Measurements from ENCODE around the gene HOXA1. TPM values are rescaled to one million over a fixed set of nuclear protein-coding genes. Genes with fewer than 3 reads are reported as not detected.

The HOXA1 gene
- total RNA-seq, 1 experiment from 2014 or later = 8.8 TPM

DNA sequence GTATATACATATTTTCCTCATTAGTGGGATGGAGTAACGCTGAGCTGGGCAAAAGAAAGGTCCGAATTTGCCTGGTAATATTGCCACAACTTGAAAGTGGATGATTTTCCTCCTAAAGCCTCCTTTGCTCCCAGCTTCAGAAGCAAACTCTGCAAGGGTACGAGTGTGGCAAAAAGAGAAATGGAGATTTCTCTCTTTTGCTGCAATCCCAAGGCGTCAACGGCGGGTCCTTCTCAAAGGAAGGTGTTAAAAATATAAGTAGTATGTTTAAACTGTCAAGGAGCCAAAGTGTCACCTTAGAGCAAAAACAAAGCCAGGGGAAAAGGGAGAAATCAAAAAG lies 19.1 kb upstream of the HOXA1 start:
- BruUV-seq (replicated peaks) = no TSS peak
- CTCF ChIA-PET = no interaction called here
- DNase-seq (ENCODE audit: low read depth, low spot score) (no peak), ATAC-seq (no peak)
- Histone ChIP-seq H3K4me3 (ENCODE audit: low read depth in 2 of 2, low read length in 2 of 2) (peak overlapping the region; percentile 60 to 92), H3K27me3 (ENCODE audit: control insufficient read depth, insufficient read depth, low read length) (no peaks in the 10 kb centered on the region), H3K36me3 (ENCODE audit: control insufficient read depth, insufficient read depth, low read length) (no peaks in the 10 kb centered on the region), H3K9me3 (ENCODE audit: control insufficient read depth, insufficient read depth, low read depth, low read length) (no peaks in the 10 kb centered on the region), H3K27ac (ENCODE audit: low read length) (peak overlapping the region; percentile 99), H3K4me1 (ENCODE audit: control insufficient read depth, insufficient read depth, low read length) (peaks cover 61% of the 10 kb centered on the region)
- POLR2A ChIA-PET = interaction anchor here (0.5 to 3.1 kb wide), 2 partner anchors 18 to 20 kb away, joined by 3 to 21 read pairs; partner anchors contain the start of gene HOXA1
- TF ChIP-seq TCF7L2 (IDR thresholded peaks at IDR 0.05; ENCODE audit: low read depth, low read length) = no peak
- TF ChIP-seq SIN3A (IDR thresholded peaks at IDR 0.05; ENCODE audit: borderline replicate concordance, insufficient read depth, low read depth, low read length) = no peak
- TF ChIP-seq, protein P1, sequence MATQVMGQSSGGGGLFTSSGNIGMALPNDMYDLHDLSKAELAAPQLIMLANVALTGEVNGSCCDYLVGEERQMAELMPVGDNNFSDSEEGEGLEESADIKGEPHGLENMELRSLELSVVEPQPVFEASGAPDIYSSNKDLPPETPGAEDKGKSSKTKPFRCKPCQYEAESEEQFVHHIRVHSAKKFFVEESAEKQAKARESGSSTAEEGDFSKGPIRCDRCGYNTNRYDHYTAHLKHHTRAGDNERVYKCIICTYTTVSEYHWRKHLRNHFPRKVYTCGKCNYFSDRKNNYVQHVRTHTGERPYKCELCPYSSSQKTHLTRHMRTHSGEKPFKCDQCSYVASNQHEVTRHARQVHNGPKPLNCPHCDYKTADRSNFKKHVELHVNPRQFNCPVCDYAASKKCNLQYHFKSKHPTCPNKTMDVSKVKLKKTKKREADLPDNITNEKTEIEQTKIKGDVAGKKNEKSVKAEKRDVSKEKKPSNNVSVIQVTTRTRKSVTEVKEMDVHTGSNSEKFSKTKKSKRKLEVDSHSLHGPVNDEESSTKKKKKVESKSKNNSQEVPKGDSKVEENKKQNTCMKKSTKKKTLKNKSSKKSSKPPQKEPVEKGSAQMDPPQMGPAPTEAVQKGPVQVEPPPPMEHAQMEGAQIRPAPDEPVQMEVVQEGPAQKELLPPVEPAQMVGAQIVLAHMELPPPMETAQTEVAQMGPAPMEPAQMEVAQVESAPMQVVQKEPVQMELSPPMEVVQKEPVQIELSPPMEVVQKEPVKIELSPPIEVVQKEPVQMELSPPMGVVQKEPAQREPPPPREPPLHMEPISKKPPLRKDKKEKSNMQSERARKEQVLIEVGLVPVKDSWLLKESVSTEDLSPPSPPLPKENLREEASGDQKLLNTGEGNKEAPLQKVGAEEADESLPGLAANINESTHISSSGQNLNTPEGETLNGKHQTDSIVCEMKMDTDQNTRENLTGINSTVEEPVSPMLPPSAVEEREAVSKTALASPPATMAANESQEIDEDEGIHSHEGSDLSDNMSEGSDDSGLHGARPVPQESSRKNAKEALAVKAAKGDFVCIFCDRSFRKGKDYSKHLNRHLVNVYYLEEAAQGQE (IDR thresholded peaks at IDR 0.05; ENCODE audit: insufficient read depth in 1 of 2, low read depth in 2 of 2, low read length in 1 of 2) = no peak
- TF ChIP-seq POLR2AphosphoS5 (IDR thresholded peaks at IDR 0.05; ENCODE audit: low read depth, low read length) = no peak
- TF ChIP-seq, protein P2, sequence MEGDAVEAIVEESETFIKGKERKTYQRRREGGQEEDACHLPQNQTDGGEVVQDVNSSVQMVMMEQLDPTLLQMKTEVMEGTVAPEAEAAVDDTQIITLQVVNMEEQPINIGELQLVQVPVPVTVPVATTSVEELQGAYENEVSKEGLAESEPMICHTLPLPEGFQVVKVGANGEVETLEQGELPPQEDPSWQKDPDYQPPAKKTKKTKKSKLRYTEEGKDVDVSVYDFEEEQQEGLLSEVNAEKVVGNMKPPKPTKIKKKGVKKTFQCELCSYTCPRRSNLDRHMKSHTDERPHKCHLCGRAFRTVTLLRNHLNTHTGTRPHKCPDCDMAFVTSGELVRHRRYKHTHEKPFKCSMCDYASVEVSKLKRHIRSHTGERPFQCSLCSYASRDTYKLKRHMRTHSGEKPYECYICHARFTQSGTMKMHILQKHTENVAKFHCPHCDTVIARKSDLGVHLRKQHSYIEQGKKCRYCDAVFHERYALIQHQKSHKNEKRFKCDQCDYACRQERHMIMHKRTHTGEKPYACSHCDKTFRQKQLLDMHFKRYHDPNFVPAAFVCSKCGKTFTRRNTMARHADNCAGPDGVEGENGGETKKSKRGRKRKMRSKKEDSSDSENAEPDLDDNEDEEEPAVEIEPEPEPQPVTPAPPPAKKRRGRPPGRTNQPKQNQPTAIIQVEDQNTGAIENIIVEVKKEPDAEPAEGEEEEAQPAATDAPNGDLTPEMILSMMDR (IDR thresholded peaks at IDR 0.05) = no peak
- in situ Hi-C loops (cut with HindIII; ENCODE audit: low pct_unique_long_range_greater_than_20kb, low sequenced_read_pairs) (no loop called here), intact Hi-C loops (cut with micrococcal nuclease; ENCODE audit: unreplicated experiment) (loop anchor here (1.0 kb wide), 1 partner anchor 7 kb away; no protein-coding TSS in a partner anchor)

DNA sequence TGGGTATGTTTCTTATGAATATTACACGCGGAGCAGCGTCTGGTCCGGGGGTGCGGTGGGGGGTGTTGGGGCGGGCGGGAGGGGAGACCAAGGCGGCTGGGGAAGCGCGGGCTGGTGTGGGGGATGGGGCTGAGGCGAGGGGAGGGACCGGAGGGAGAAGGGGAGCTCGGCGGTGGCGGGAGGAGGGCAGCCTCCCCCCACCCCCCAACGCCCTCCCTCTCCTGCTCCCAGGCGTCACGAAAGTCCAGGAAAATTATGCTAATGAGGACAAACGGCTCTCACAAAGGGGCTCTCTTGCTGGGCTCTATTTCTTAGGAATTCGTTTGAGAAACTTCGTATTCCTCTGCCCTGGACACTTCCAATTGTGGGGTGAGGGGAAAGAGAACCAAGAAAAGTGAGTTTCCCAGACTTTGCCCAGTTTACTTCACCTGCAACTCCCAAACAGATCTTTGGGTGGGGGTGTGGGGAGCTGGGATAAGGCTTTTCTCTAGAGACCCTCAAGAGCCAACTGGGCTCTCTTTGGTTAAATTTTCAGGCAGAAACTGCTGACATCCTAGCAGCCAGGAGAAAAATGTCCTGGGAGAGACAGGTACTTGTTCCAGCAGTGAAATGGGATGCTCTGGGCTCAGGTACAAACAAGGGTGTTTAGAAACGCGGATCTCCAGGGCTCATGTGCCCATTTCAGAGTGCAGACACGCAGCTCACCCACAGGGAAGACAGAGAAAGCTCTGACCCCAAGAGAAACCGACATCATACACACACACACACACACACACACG lies 18.4 kb upstream of the HOXA1 start:
- in situ Hi-C loops (cut with HindIII; ENCODE audit: low pct_unique_long_range_greater_than_20kb, low sequenced_read_pairs) = no loop called here
- H3K4me1 ChIP-seq (ENCODE audit: control insufficient read depth, insufficient read depth, low read length) = peaks cover 61% of the 10 kb centered on the region
- H3K27ac ChIP-seq (ENCODE audit: low read length) = peak overlapping the region; percentile 99
- POLR2A ChIA-PET = interaction anchor here (0.7 to 3.1 kb wide), 3 partner anchors 17 to 1051 kb away, joined by 3 to 21 read pairs (median 5); partner anchors contain the start of gene HOXA1
- CTCF ChIA-PET = interaction anchor here (0.6 kb wide), 1 partner anchor 66 kb away, joined by 3 read pairs; no protein-coding TSS in a partner anchor
- DNase-seq (ENCODE audit: low read depth, low spot score) (no peak), ATAC-seq (peak; percentile 46)
- no peaks in the 10 kb centered on the region for H3K9me3 ChIP-seq (ENCODE audit: control insufficient read depth, insufficient read depth, low read depth, low read length)
- intact Hi-C loops (cut with micrococcal nuclease; ENCODE audit: unreplicated experiment) = loop anchor here (1.0 kb wide), 1 partner anchor 8 kb away; no protein-coding TSS in a partner anchor
- TF ChIP-seq, protein P2 (IDR thresholded peaks at IDR 0.05) = no peak
- no peaks in the 10 kb centered on the region for H3K36me3 ChIP-seq (ENCODE audit: control insufficient read depth, insufficient read depth, low read length)
- no TSS peak for BruUV-seq (replicated peaks)
- H3K27me3 ChIP-seq (ENCODE audit: control insufficient read depth, insufficient read depth, low read length) = no peaks in the 10 kb centered on the region
- peak overlapping the region; percentile 60 to 92 for H3K4me3 ChIP-seq (ENCODE audit: low read depth in 2 of 2, low read length in 2 of 2)
